ENCODE results near the gene METTL9. TPM values are rescaled to one million over a fixed set of nuclear protein-coding genes. Genes with fewer than 3 reads are reported as not detected.
"Not testable (repeated sequence)": the region's sequence is repeated elsewhere in the genome, so short reads cannot be mapped to it uniquely, and the experiment has no call there.

The METTL9 gene
- total RNA-seq, 1 donor from 2014 or later = 43.7 TPM

- intact Hi-C loops (cut with DNase I); DNase-seq (ENCODE audit: missing footprints); ATAC-seq: not testable (repeated sequence)
Observed at GRCh38 chr16:21680714-21681113, 81.3 kb downstream of the METTL9 start.

DNA sequence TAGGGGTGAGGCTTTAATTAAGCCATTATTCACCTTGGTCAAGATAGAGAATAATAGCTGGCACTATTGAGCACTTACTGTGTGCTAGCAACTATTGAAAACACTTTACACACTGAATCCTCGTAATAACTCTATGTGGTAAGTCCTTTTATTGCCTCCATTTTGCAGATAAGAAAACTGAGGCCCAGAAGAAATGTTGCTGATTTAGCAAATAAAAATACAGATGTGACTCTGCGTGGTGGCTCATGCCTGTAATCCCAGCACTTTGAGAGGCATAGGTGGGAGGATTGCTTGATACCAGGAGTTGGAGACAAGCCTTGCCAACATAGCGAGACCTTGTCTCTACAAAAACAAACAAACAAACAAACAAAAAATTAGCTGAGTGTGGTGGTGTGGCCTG lies 83.8 kb downstream of the METTL9 start:
- intact Hi-C loops (cut with DNase I) = no loop called here
- no peak for ATAC-seq
- no peak for DNase-seq (ENCODE audit: missing footprints)

DNA sequence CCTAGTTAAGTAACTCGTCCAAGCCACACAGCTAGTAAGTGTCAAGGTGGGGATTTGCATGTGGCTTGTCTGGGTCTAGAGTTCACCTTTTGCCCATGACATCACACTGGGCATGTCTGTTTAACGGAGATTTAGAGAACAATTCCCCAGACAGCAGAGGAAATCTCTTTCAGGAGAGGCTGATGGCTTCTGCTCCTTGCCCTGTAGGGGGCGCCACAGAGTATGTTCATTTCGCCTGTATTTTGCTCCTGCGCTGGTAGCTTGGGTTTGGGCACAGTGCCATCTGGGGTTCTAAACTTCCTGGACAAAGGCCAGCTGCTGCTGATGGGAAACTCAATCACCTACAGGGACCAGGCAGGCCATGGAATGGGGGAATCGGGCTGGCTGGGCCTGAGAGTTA lies 84.8 kb downstream of the METTL9 start:
- intact Hi-C loops (cut with DNase I) = no loop called here
- no peak for ATAC-seq
- DNase-seq (ENCODE audit: missing footprints) = no peak

GRCh38 chr16:21685034-21685455 lies 85.7 kb downstream of the METTL9 start:
- intact Hi-C loops (cut with DNase I) = no loop called here
- no peak for ATAC-seq
- no peak for DNase-seq (ENCODE audit: missing footprints)

DNA sequence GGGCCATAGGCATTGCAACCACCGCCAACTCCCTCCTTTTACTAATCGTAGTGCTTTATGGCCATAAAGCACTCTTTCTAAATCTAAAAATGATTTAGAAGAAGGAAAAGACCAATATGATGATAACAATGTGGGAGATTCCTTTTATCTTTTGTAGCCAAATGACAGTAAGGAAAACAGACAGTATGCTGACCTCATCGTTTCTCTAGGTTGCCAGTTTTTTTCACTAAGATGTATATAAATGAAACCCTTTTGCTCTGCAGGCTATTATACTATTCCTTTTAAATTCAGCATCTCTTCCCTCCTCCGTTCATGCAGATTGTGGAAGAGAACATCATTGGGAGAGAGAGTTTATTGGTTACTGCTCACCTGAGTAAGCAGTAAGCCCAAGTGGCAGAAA lies 89.7 kb downstream of the METTL9 start:
- DNase-seq (ENCODE audit: missing footprints) (no peak), ATAC-seq (no peak)
- intact Hi-C loops (cut with DNase I) = no loop called here

- DNase-seq (ENCODE audit: missing footprints); ATAC-seq; intact Hi-C loops (cut with DNase I): not testable (repeated sequence)
Observed at GRCh38 chr16:21690967-21691366, 91.6 kb downstream of the METTL9 start.

DNA sequence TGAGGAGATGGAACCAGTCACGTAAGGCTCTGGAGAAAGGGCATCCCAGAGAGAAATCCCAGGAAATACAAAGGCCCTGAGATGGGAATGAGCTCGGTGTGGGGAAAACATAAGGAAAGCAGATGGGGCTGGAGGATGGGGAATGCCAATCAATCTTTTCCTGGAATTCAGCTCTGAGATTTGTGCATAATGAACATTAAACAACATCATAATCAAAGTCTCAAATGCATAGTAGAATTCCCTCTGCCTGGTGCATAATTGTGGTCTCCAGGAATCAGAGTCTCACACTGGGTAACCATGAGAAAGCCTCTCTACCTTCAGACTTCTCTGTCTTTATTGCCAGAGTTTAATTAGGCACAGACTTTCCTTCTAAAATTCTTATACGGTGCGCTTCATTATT lies 95.2 kb downstream of the METTL9 start:
- ATAC-seq (no peak), DNase-seq (ENCODE audit: missing footprints) (no peak)
- intact Hi-C loops (cut with DNase I) = no loop called here

DNA sequence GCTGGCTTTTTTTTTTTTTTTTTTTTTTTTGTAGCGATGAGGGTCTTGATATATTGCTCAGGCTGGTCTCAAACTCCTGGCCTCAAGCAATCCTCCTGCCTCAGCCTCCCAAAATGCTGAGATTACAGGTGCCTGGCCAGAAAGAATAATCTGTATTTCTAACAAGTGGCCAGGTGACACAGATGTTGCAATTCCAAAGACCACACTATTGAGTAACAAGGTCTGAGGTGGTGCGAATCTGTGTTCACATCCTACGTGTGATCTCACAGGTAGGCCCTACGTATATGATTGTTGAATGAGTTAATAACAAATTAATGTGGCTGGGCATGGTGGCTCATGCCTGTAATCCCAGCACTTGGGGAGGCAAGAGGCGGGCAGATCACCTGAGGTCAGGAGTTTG lies 97.7 kb downstream of the METTL9 start:
- intact Hi-C loops (cut with DNase I) = no loop called here
- ATAC-seq (no peak), DNase-seq (ENCODE audit: missing footprints) (no peak)

GRCh38 chr16:21698169-21699032 lies 99.0 kb downstream of the METTL9 start:
- DNase-seq (ENCODE audit: missing footprints) (no peak), ATAC-seq (no peak)
- intact Hi-C loops (cut with DNase I) = no loop called here

GRCh38 chr16:21701271-21701670 lies 101.9 kb downstream of the METTL9 start:
- no peak for ATAC-seq
- intact Hi-C loops (cut with DNase I) = no loop called here
- DNase-seq (ENCODE audit: missing footprints) = no peak

DNA sequence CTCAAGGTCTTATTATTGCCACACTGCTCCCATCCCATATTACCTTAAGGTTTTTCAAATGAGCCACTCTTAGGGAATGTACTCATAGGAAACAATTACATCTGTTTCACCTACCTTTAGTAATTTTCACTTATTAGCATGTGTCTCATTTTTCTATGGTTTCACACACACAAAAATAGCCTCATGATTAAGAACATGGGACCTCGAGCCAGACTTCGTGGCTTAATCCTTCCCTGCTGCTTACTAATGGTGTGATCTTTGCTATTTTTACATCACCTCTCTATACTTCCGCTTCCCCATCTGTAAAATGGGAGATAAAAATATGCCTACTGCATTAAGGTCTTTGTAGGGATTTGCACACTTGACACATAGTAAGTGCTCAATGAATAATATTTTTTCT lies 102.9 kb downstream of the METTL9 start:
- intact Hi-C loops (cut with DNase I) = no loop called here
- ATAC-seq = no peak
- DNase-seq (ENCODE audit: missing footprints) = no peak

DNA sequence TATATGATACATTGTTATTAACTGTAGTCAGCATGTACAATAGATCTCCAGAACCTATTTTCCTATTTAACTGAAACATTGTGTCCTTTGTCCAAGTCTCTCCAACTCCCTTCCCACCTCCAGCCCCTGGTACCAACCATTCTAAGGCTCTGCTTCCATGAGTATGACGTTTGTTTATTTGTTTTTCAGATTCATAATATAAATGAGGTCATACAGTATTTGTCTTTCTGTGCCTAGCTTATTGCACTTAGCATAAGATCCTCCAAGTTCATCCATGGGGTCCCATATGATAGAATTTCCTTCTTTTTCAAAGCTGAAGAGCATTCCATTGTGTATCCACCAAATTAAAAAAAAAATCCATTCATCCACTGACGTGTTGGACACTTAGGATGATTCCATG lies 103.8 kb downstream of the METTL9 start:
- intact Hi-C loops (cut with DNase I) = no loop called here
- ATAC-seq (no peak), DNase-seq (ENCODE audit: missing footprints) (no peak)

- ATAC-seq = no peak
- intact Hi-C loops (cut with DNase I) = no loop called here
- DNase-seq (ENCODE audit: missing footprints) = no peak
Observed at GRCh38 chr16:21703589-21704174, 104.3 kb downstream of the METTL9 start.

DNA sequence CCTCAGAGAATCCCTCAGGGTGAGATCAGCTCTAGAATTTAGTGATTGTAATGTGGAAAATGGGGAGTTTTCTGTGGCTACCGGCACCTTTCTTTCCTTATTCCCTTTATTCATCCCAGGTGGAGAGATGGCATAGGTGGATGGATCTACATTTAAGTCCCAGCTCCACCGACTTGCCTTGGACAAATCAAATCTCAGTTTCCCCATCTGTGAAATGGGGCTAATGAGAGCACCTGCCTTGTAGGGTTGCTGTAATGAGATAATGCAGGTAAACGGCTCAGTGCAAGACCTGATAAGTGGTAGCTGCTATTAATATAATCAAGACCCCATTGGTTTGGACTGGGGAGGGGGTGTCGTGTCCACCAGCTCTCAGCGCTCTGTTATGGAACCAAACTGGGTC lies 104.9 kb downstream of the METTL9 start:
- intact Hi-C loops (cut with DNase I) = no loop called here
- no peak for ATAC-seq
- no peak for DNase-seq (ENCODE audit: missing footprints)

DNA sequence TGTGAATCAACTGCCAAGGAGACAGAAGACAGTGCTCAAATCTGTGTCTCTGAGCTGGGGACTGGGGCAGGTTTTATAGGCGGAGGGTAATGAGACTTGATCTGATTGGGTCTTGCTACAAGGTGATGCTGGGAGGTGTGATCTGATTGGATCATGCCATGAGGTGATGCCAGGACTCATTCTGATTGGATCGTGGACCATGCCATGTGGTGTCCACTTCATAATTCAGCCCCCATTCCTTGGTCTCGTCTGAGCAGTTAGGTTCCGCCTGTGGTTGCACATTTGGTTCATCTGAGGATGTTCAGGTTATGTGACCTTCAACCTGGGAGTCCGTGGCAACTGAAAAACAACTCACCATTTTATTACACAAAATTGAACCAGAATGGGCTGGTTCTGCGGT lies 105.4 kb downstream of the METTL9 start:
- no peak for DNase-seq (ENCODE audit: missing footprints)
- ATAC-seq = no peak
- intact Hi-C loops (cut with DNase I) = loop anchor here (5.0 kb wide), 1 partner anchor 47 kb away; no protein-coding TSS in a partner anchor

Other genes starting within 250 kb of the METTL9 start
- 3.0 TPM for gene IGSF6, start 53.0 kb downstream of the METTL9 start, total RNA-seq
- gene OTOA, start 64.4 kb downstream of the METTL9 start, total RNA-seq = not detected